OCI-LY3 (cell line): Measurements from ENCODE around the gene TMEM69.
"Not testable (repeated sequence)": the region's sequence is repeated elsewhere in the genome, so short reads cannot be mapped to it uniquely, and the experiment has no call there.

Experiments
- H2AFZ ChIP-seq: fragments of 200-600, 300-600 bp; shearing (Covaris generic); 2 replicates; pipeline ENCODE4 v1.6.0; 2014; ENCODE audit warnings: antibody characterized with exemption, low read depth, low read length
- H3K27ac ChIP-seq: fragments of 200-600, 300-600 bp; sonication (generic); 2 replicates; pipeline ENCODE4 v1.5.1; 2014; ENCODE audit warnings: mild to moderate bottlenecking, low read length, moderate library complexity, mixed read lengths
- H3K27me3 ChIP-seq: fragments of 200-600, 300-600 bp; sonication (generic); 2 replicates; pipeline ENCODE4 v1.6.1; 2014; ENCODE audit warnings: low read depth, low read length, mixed read lengths
- H3K36me3 ChIP-seq: fragments of 200-600, 300-600 bp; sonication (generic); replicated peaks from 2 replicates; pipeline ENCODE3; 2014; ENCODE audit warnings: low read depth, low read length, mixed read lengths
- H3K4me1 ChIP-seq: fragments of 300-600, 200-600 bp; sonication (generic); 2 replicates; pipeline ENCODE4 v1.6.1; 2014; ENCODE audit warnings: low read length, mixed read lengths
- H3K4me2 ChIP-seq: fragments of 200-600, 300-600 bp; sonication (generic); 2 replicates; pipeline ENCODE4 v1.6.1; 2014; ENCODE audit warnings: low read length, mixed read lengths
- H3K4me3 ChIP-seq: fragments of 300-600, 200-600 bp; sonication (generic); 2 replicates; pipeline ENCODE4 v1.5.1; 2014; ENCODE audit warnings: antibody characterized with exemption, mild to moderate bottlenecking, low read length, moderate library complexity
- H3K79me2 ChIP-seq: fragments of 300-600, 200-600 bp; shearing (Covaris generic); 2 replicates; pipeline ENCODE4 v1.6.1; 2014; ENCODE audit warnings: mild to moderate bottlenecking, low read length, mixed read lengths
- H3K9ac ChIP-seq: fragments of 300-600, 200-600 bp; shearing (Covaris generic); 2 replicates; pipeline ENCODE4 v1.6.0; 2014; ENCODE audit warnings: mild to moderate bottlenecking, low read length, moderate library complexity
- H3K9me3 ChIP-seq: fragments of 200-600, 300-600 bp; shearing (Covaris generic); 2 replicates; pipeline ENCODE4 v1.6.1; 2014; ENCODE audit warnings: low read length, mixed read lengths; ENCODE audit not compliant: insufficient read depth
- H4K20me1 ChIP-seq: fragments of 200-600, 300-600 bp; sonication (generic); 2 replicates; pipeline ENCODE4 v1.6.1; 2016; ENCODE audit warnings: low read length, mixed read lengths; ENCODE audit not compliant: insufficient read depth
- CTCF ChIP-seq: fragments of 200-600, 300-600 bp; sonication (generic); IDR thresholded peaks from 2 replicates; pipeline ENCODE4 v1.5.1; 2014; ENCODE audit warnings: antibody characterized with exemption, low read length, low read depth
- EZH2phosphoT487 ChIP-seq: fragments of 200-600 bp; shearing (Covaris generic); IDR thresholded peaks from 2 replicates; pipeline ENCODE4 v1.6.1; 2018; ENCODE audit warnings: antibody characterized with exemption, mixed run types, low read depth

The TMEM69 gene

GRCh38 chr1:45687014-45687753 is 797 bp upstream of the TMEM69 start:
- H3K4me2 ChIP-seq: peak overlapping the region; percentile 96
- peaks cover 83% of the 10 kb centered on the region for H3K79me2 ChIP-seq
- H3K4me1 ChIP-seq: peaks cover 18% of the 10 kb centered on the region
- H3K4me3 ChIP-seq: peak overlapping the region; percentile 99
- peaks cover 7% of the 10 kb centered on the region; the same call in 1 of the 2 replicates for H4K20me1 ChIP-seq
- H3K27me3 ChIP-seq: no peaks in the 10 kb centered on the region
- peak overlapping the region; percentile 94 for H3K27ac ChIP-seq
- H3K9me3 ChIP-seq: no peaks in the 10 kb centered on the region
- TF ChIP-seq CTCF (no peak), EZH2phosphoT487 (no peak)
- H3K9ac ChIP-seq: peak overlapping the region; percentile 99
- H3K36me3 ChIP-seq: peaks cover 3% of the 10 kb centered on the region
- H2AFZ ChIP-seq: peak overlapping the region; percentile 64

- not testable (repeated sequence) for H3K4me2 ChIP-seq, H3K27ac ChIP-seq, H2AFZ ChIP-seq, H3K9me3 ChIP-seq, H3K27me3 ChIP-seq, H3K4me3 ChIP-seq, H3K9ac ChIP-seq, H3K4me1 ChIP-seq, H4K20me1 ChIP-seq
- H3K36me3 ChIP-seq: peaks cover 11% of the 10 kb centered on the region
- H3K79me2 ChIP-seq: peaks cover 27% of the 10 kb centered on the region
These were observed 5.8 kb downstream of the TMEM69 start for GRCh38 chr1:45693811-45694210.

- no peaks in the 10 kb centered on the region for H4K20me1 ChIP-seq
- H3K79me2 ChIP-seq: peaks cover 17% of the 10 kb centered on the region
- no peak overlapping the region for H3K4me2 ChIP-seq
- peaks cover 11% of the 10 kb centered on the region for H3K36me3 ChIP-seq
- no peaks in the 10 kb centered on the region for H3K4me1 ChIP-seq
- no peak overlapping the region for H3K27ac ChIP-seq
- H2AFZ ChIP-seq: no peak overlapping the region
- TF ChIP-seq EZH2phosphoT487 (no peak), CTCF (no peak)
- H3K27me3 ChIP-seq: no peaks in the 10 kb centered on the region
- H3K9me3 ChIP-seq: no peaks in the 10 kb centered on the region
- H3K4me3 ChIP-seq: no peak overlapping the region
- H3K9ac ChIP-seq: no peak overlapping the region
These were observed 6.8 kb downstream of the TMEM69 start for GRCh38 chr1:45694823-45695222.

- no peaks in the 10 kb centered on the region for H3K79me2 ChIP-seq
- no peaks in the 10 kb centered on the region for H3K9me3 ChIP-seq
- H3K4me1 ChIP-seq: no peaks in the 10 kb centered on the region
- H2AFZ ChIP-seq: no peak overlapping the region
- H3K27ac ChIP-seq: no peak overlapping the region
- no peak overlapping the region for H3K4me3 ChIP-seq
- H3K9ac ChIP-seq: no peak overlapping the region
- no peak for TF ChIP-seq CTCF
- TF ChIP-seq EZH2phosphoT487: no peak
- no peaks in the 10 kb centered on the region for H3K27me3 ChIP-seq
- H4K20me1 ChIP-seq: no peaks in the 10 kb centered on the region
- H3K4me2 ChIP-seq: no peak overlapping the region
- no peaks in the 10 kb centered on the region for H3K36me3 ChIP-seq
These were observed 16.7 kb downstream of the TMEM69 start for GRCh38 chr1:45704637-45705036.
